ENCODE data around the gene ASPSCR1. TPM values are rescaled to one million over a fixed set of nuclear protein-coding genes. Genes with fewer than 3 reads are reported as not detected.

The ASPSCR1 gene
- total and polyA plus RNA-seq, 4 experiments from 2014 or later: 25.1 to 40.6 (median 38.6) TPM

DNA sequence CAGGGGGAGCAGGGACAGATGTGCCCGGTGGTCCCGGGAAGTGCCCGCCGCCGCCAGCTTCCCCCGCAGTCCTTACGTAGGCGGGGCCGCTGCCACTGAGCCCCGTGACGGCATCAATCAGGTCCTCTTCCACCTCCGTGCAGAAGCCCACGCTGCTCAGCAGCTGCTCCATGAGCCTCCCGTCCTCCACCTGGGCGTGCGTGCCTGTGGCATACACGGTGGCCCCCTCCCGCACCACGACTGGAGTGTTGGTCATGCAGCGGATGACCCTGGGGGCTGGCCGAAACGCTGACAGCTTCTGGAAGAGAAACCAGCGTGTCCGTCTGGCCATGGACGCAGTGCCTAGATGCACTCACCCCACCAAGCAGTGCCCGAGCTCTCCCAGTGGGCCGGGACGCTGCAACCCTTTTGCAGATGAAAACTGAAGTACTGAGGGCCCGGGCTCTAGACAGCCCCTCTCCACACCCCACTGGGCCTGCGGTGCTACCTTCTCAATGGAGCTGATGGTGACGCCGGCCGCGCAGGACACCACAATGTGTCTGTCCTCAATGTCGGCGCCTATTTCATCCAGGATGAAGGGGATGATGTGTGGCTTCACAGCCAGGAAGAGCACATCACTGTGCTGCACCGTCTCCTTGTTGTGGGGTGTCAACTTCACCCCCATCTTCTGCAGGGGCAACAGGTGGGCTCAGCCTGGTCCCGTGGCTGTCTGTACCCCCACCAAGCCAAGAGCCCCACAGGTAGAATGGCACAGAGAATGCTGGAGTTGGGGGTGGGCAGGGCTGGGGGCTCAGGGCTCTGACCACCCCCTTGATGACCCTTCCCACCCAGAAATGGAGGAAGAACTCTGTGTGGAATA is 42.4 kb upstream of the ASPSCR1 start:
- no peaks in the 10 kb centered on the region for H3K36me3 ChIP-seq (ENCODE audit: insufficient read depth, low read length)
- peaks cover 9% of the 10 kb centered on the region for H3K4me1 ChIP-seq (ENCODE audit: insufficient read depth, low read length)
- no peak overlapping the region for H3K27ac Mint-ChIP-seq
- H3K27ac ChIP-seq (ENCODE audit: low read depth, low read length): no peak overlapping the region
- POLR2A ChIA-PET (ENCODE audit: partially characterized antibody): interaction anchor here (1.3 kb wide), 1 partner anchor 9 kb away, joined by 3 read pairs; no protein-coding TSS in a partner anchor
- H3K4me1 Mint-ChIP-seq: peaks cover 0 to 16% (median 3%) of the 10 kb centered on the region in 4 donors
- H3K9me3 Mint-ChIP-seq: no peaks in the 10 kb centered on the region
- peaks cover 0 to 9% of the 10 kb centered on the region in 2 donors for H3K27me3 Mint-ChIP-seq
- peak overlapping the region in 4 of 8 donors; percentile 29 to 64 (median 52) for H3K4me3 Mint-ChIP-seq
- H3K36me3 Mint-ChIP-seq: no peaks in the 10 kb centered on the region
- DNase-seq: no peak
- no peak overlapping the region for H3K4me3 ChIP-seq (ENCODE audit: low read length in 2 of 2)
- CTCF ChIA-PET (ENCODE audit: partially characterized antibody): no interaction called here
- H3K27me3 ChIP-seq (ENCODE audit: insufficient read depth, low read length): no peaks in the 10 kb centered on the region
- no peaks in the 10 kb centered on the region for H3K9me3 ChIP-seq (ENCODE audit: control insufficient read depth in 1 of 2, low read length in 2 of 2)
- intact Hi-C loops (cut with micrococcal nuclease): no loop called here

DNA sequence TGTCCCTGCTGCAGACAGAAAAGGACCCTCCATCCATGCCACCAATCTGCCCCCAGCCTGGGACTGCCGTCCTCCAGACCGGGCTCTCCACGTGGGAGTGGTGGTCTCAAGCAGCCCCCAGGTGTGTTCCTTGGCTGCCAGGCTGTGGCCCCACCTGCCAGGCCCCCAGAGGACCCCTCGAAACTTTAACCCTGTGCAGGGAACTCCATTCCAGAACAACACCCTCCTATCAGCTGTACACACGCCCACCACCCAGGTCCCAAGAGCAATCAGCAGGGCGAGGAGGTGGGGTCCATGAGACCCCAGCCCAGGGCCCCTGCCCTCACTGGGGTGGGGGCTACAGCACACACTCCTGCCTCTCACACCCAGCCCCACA is 41.7 kb upstream of the ASPSCR1 start:
- POLR2A ChIA-PET (ENCODE audit: partially characterized antibody): interaction anchor here (3.3 kb wide), 1 partner anchor 9 kb away, joined by 17 read pairs; the partner anchor contains the start of gene MAFG

DNA sequence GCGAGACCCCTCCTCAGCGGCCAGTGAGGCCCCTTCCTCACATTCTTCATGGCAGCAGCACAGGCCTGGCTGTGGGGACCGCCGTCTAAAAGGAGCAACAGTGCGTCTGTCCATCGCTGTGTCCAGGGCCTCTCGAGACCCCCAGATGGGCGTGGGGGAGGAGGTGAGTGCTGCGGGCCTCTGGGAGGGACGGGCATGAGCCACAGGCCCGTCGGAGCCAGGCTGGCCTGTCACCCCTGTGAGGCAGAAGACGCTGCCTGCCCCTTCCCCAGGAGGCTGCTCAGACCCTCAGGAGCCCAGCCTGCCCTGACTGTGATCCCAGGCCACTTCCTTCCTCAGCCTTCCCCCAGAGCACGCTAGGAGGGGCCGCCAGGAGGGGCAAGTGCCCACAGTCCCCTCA is 38.2 kb upstream of the ASPSCR1 start:
- no peak for DNase-seq
- POLR2A ChIA-PET (ENCODE audit: partially characterized antibody): no interaction called here
- no peaks in the 10 kb centered on the region for H3K9me3 ChIP-seq (ENCODE audit: control insufficient read depth in 1 of 2, low read length in 2 of 2)
- intact Hi-C loops (cut with micrococcal nuclease): no loop called here
- H3K4me3 Mint-ChIP-seq: peak overlapping the region in 1 of 8 donors; percentile 46
- CTCF ChIA-PET (ENCODE audit: partially characterized antibody): no interaction called here
- no peaks in the 10 kb centered on the region for H3K9me3 Mint-ChIP-seq
- no peaks in the 10 kb centered on the region for H3K27me3 ChIP-seq (ENCODE audit: insufficient read depth, low read length)
- no peak overlapping the region for H3K4me3 ChIP-seq (ENCODE audit: low read length in 2 of 2)
- no peaks in the 10 kb centered on the region for H3K36me3 Mint-ChIP-seq
- H3K4me1 Mint-ChIP-seq: peaks cover 0 to 16% (median 3%) of the 10 kb centered on the region in 4 donors
- H3K27me3 Mint-ChIP-seq: peaks cover 2 to 5% of the 10 kb centered on the region in 2 donors
- H3K4me1 ChIP-seq (ENCODE audit: insufficient read depth, low read length): peaks cover 9% of the 10 kb centered on the region
- H3K27ac Mint-ChIP-seq: no peak overlapping the region
- H3K27ac ChIP-seq (ENCODE audit: low read depth, low read length): no peak overlapping the region
- no peaks in the 10 kb centered on the region for H3K36me3 ChIP-seq (ENCODE audit: insufficient read depth, low read length)

More for the DNA sequence above, 41.7 kb upstream of the ASPSCR1 start:
- no peaks in the 10 kb centered on the region for H3K9me3 Mint-ChIP-seq
- peaks cover 5 to 11% of the 10 kb centered on the region in 2 donors for H3K27me3 Mint-ChIP-seq
- H3K4me3 Mint-ChIP-seq: peak overlapping the region in 6 of 8 donors; percentile 29 to 64 (median 49)
- peaks cover 9% of the 10 kb centered on the region for H3K4me1 ChIP-seq (ENCODE audit: insufficient read depth, low read length)
- no peak for DNase-seq
- no peaks in the 10 kb centered on the region for H3K9me3 ChIP-seq (ENCODE audit: control insufficient read depth in 1 of 2, low read length in 2 of 2)
- CTCF ChIA-PET (ENCODE audit: partially characterized antibody): no interaction called here
- no peaks in the 10 kb centered on the region for H3K36me3 Mint-ChIP-seq
- H3K36me3 ChIP-seq (ENCODE audit: insufficient read depth, low read length): no peaks in the 10 kb centered on the region
- intact Hi-C loops (cut with micrococcal nuclease): no loop called here
- H3K27ac Mint-ChIP-seq: peak overlapping the region in 2 of 7 donors; percentile 74 to 78
- H3K4me1 Mint-ChIP-seq: peaks cover 0 to 16% (median 3%) of the 10 kb centered on the region in 4 donors
- H3K27me3 ChIP-seq (ENCODE audit: insufficient read depth, low read length): no peaks in the 10 kb centered on the region
- no peak overlapping the region for H3K4me3 ChIP-seq (ENCODE audit: low read length in 2 of 2)
- no peak overlapping the region for H3K27ac ChIP-seq (ENCODE audit: low read depth, low read length)

DNA sequence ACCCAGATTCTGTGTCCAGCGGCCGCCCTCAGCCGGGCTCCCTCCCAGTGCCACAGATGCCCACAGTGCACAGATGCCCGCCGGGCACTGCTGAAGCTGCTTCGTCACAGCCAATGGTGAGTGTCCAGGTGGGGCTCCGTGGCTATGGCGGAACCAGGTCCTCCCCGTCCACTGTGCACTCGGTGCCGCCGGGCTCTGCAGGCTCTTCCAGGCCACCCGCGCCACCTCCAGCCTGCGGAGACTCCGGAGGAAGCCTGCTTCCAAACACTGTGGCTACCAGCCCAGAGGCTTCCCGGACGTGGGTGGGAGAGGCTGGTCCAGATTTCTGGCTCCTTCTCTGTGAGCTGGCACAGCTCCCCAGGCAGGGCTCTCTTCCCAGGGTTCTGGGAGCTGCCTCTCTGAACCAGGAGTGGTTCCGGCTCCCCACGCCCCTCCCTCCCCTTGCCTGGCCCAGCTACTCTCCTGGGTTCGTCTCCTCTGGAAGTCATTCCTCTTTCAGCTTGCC is 37.5 kb upstream of the ASPSCR1 start:
- H3K27me3 Mint-ChIP-seq: peaks cover 2 to 5% of the 10 kb centered on the region in 2 donors
- no peak for DNase-seq
- ChIA-PET POLR2A (ENCODE audit: partially characterized antibody) (no interaction called here), CTCF (ENCODE audit: partially characterized antibody) (no interaction called here)
- H3K4me1 ChIP-seq (ENCODE audit: insufficient read depth, low read length): peaks cover 9% of the 10 kb centered on the region
- H3K27me3 ChIP-seq (ENCODE audit: insufficient read depth, low read length): no peaks in the 10 kb centered on the region
- no peak overlapping the region for H3K4me3 Mint-ChIP-seq
- H3K9me3 ChIP-seq (ENCODE audit: control insufficient read depth in 1 of 2, low read length in 2 of 2): no peaks in the 10 kb centered on the region
- no peaks in the 10 kb centered on the region for H3K9me3 Mint-ChIP-seq
- no peaks in the 10 kb centered on the region for H3K36me3 Mint-ChIP-seq
- no peak overlapping the region for H3K27ac ChIP-seq (ENCODE audit: low read depth, low read length)
- H3K4me3 ChIP-seq (ENCODE audit: low read length in 2 of 2): no peak overlapping the region
- H3K27ac Mint-ChIP-seq: no peak overlapping the region
- intact Hi-C loops (cut with micrococcal nuclease): no loop called here
- H3K36me3 ChIP-seq (ENCODE audit: insufficient read depth, low read length): no peaks in the 10 kb centered on the region
- H3K4me1 Mint-ChIP-seq: peaks cover 0 to 16% (median 3%) of the 10 kb centered on the region in 4 donors

DNA sequence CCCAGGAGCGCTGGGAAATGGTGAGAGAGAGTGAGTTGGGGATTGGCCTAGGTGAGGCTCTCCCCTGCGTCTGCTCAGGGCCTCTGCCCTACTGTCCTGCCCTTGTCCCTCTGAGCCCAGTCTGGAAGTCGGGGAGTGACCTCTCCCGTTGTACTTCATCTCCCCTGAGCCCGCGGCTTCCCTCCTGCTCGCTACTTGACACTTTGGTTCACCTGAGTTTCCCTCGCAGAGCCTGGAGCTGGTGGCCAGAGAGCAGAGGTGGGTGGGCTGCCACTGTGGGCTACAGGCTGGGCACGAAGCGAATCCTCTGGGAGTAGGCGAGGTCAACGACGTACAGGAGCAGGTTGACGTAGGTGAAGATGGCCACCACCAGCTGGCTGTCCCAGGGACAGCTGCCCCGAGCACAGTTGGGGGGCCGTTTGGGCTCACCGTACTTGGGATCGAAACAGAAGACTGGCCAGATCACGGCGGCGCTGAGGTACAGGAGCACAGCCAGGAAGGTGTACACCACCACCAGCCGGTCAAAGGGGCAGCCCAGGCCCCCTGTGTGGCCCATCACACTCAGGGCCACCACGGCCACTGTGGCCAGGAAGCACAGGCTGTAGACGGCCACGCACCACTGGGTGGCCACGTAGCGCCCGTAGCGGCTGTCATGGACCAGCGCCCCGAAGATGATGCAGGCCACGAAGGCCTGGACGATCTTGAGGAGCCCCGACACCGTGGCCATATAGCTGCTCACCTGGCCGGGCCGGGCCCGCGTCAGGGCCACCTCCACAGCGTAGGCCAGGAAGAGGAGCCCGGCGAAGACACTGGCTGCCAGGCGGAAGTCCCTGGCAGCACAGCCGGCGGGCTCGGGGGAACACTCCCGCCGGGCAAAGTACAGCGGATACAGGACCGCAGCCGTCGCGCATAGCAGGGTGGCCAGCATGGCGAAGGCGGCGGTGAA is 36.6 kb upstream of the ASPSCR1 start:
- ChIA-PET CTCF (ENCODE audit: partially characterized antibody) (interaction anchor here (1.4 kb wide), 1 partner anchor 19 kb away, joined by 3 read pairs; no protein-coding TSS in a partner anchor), POLR2A (ENCODE audit: partially characterized antibody) (no interaction called here)
- DNase-seq: no peak
- H3K27me3 ChIP-seq (ENCODE audit: insufficient read depth, low read length): no peaks in the 10 kb centered on the region
- H3K4me1 ChIP-seq (ENCODE audit: insufficient read depth, low read length): peaks cover 9% of the 10 kb centered on the region
- intact Hi-C loops (cut with micrococcal nuclease): no loop called here
- H3K4me3 Mint-ChIP-seq: no peak overlapping the region
- no peak overlapping the region for H3K27ac Mint-ChIP-seq
- H3K9me3 ChIP-seq (ENCODE audit: control insufficient read depth in 1 of 2, low read length in 2 of 2): no peaks in the 10 kb centered on the region
- no peaks in the 10 kb centered on the region for H3K9me3 Mint-ChIP-seq
- H3K36me3 ChIP-seq (ENCODE audit: insufficient read depth, low read length): no peaks in the 10 kb centered on the region
- no peak overlapping the region for H3K4me3 ChIP-seq (ENCODE audit: low read length in 2 of 2)
- peaks cover 2 to 5% of the 10 kb centered on the region in 2 donors for H3K27me3 Mint-ChIP-seq
- no peaks in the 10 kb centered on the region for H3K36me3 Mint-ChIP-seq
- peaks cover 0 to 13% (median 1%) of the 10 kb centered on the region in 4 donors for H3K4me1 Mint-ChIP-seq
- H3K27ac ChIP-seq (ENCODE audit: low read depth, low read length): no peak overlapping the region

DNA sequence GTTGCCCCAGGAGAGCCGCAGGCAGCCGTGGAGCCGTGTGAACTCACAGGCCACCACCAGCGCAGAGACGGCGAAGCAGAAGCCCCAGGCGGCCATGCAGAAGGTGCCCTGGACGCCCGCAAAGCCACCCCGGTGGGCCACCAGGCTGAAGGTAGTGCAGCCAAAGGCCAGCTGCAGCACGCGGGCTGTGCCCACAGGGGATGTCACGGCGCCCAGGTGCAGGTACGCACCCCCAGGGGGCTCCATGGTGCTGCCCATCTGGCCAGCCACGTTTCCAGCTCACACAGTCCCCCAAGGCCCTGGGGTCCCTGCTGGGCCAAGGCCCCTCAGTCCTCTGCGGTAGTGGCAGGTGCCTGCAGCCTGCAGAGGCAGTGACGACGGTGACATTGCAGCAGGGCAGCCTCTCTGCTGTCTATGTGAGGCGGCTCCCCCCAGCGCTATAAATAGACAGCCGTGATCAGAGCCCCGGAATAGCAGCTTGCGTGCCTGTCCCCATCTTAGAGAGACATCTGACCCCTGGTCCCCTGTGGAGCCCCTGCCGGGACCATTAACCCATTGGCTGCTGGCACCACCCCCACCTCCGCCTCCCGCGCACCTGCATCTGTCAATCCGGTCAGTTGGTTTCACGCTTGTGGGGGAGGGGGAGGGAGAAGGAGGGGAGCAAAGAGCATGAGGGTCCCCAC is 35.8 kb upstream of the ASPSCR1 start:
- Mint-ChIP-seq H3K9me3 (no peaks in the 10 kb centered on the region), H3K4me3 (no peak overlapping the region), H3K4me1 (peaks cover 0 to 7% (median 0%) of the 10 kb centered on the region in 4 donors), H3K27me3 (peaks cover 2 to 5% of the 10 kb centered on the region in 2 donors), H3K36me3 (no peaks in the 10 kb centered on the region), H3K27ac (no peak overlapping the region)
- intact Hi-C loops (cut with micrococcal nuclease): no loop called here
- Histone ChIP-seq H3K9me3 (ENCODE audit: control insufficient read depth in 1 of 2, low read length in 2 of 2) (no peaks in the 10 kb centered on the region), H3K4me1 (ENCODE audit: insufficient read depth, low read length) (peaks cover 7% of the 10 kb centered on the region), H3K4me3 (ENCODE audit: low read length in 2 of 2) (no peak overlapping the region), H3K27ac (ENCODE audit: low read depth, low read length) (no peak overlapping the region), H3K36me3 (ENCODE audit: insufficient read depth, low read length) (no peaks in the 10 kb centered on the region), H3K27me3 (ENCODE audit: insufficient read depth, low read length) (no peaks in the 10 kb centered on the region)
- CTCF ChIA-PET (ENCODE audit: partially characterized antibody): interaction anchor here (1.4 kb wide), 1 partner anchor 18 kb away, joined by 3 read pairs; no protein-coding TSS in a partner anchor
- no peak for DNase-seq
- POLR2A ChIA-PET (ENCODE audit: partially characterized antibody): no interaction called here
